NCI-H1694 (cell line): Measurements from ENCODE around the gene RDH5.
"Not testable (repeated sequence)": the region's sequence is repeated elsewhere in the genome, so short reads cannot be mapped to it uniquely, and the experiment has no call there.

Experiments
- DNase-seq: peaks from one replicate; lab custom pipeline; 2025; lab: John Stamatoyannopoulos, UW

The RDH5 gene

DNA sequence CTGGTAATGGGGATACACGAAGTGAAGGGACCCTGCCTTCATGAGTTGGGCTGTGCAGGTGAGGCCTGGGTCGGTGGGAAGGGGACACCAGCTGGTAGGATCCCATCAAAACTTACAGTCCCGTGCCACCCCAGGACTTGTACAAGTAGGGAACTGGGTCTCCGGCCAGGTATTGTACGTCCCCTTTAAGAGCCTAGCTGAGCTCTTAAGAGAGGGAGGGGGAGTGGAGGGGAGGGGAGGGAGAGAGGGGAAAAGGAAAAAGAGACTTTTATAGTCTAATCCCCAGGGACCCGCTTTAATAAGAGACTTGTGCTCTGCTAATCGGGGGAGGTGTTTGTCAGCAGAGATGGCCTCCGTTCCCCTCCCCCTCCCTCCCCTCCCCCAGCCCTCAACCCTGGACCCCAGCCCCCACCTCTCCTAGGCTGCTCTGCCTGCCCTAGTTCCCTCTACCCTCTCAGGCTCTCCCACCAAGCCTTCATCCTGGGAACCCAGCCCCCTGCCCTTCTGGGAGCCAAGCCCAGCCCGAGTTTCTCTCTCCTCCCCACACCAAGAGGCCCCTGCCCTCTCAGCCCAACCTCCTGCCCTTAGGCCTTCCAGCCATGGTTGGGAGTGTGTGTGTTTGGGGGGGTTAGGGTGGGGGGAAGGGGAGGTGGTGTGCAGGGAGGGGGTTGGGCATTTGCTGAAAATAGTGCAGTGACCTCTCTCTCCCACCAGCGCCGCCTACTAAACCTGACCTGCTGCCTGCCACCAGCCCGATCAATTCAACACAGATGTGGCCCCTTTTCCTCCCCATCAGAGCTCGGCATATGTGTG, 25.4 kb downstream of the RDH5 start:
- DNase-seq: no peak

DNA sequence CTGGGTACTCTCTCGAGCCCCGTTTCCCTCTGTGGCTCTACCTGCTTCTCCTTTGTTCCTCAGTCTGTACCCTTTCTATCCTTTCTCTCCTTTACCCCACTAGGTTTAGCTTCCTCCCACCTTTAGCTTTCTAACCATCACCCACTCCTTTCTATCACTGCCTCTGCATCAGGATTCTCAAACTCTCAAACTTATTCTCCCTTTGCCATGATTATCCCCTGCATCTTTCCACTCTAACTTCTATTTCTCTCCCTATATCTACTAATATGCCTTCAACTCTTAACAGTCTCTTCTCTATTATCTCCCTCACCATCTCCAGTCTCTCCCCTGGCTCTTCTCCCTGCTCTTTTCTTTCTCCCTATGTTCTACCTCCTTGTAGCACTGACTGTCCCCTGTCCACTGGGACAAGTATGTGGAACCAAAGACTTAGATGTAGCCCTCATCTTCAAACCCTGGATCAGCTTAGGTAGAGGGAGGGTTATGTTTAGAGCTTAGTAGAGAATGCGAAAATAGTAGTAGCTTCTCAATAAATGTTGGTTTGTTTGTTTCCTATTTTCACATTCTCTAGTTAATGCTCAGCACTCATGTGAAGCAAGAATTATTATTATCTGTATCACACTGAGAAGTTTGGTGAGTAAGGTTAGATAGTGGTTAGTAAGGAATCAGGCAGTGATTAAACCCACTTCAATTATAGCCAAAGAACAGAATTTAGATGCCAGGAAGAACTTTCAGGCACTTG, 26.1 kb downstream of the RDH5 start:
- DNase-seq: no peak

DNA sequence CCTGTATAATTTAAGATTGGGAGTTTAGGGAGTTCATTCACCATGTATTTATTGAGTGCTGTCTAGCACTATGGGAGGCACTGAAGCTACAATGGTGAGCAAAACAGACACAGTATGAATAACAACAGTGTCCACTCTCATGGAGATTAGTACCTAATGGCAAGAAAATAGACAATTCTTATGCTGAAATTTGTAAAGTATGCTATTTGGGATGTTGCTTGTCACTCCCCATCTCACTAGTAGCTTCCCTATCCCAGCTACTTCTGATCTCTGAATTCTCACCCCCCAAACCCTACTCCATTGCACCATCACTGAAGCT, 26.7 kb downstream of the RDH5 start:
- DNase-seq: no peak

- no peak for DNase-seq
Observed at GRCh38 chr12:55748230-55748993, 28.2 kb downstream of the RDH5 start.

- no peak for DNase-seq
Observed at GRCh38 chr12:55755246-55755645, 35.1 kb downstream of the RDH5 start.

- DNase-seq: no peak
Observed at GRCh38 chr12:55757701-55758100, 37.5 kb downstream of the RDH5 start.

DNA sequence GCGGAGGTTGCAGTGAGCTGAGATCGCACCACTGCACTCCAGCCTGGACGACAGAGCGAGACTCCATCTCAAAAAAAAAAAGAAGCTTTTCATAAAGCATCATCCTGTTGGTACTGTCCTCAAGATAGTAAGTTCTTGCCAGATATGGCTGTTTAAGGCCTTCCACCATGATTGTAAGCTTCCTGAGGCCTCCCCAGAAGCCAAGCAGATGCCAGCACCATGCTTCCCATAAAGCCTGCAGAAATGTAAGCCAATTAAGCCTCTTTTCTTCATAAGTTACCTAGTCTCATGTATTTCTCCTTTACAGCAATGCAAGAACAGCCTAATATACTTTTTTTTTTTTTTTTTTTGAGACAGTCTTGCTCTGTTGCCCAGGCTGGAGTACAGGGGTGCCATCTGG, 38.4 kb downstream of the RDH5 start:
- DNase-seq: not testable (repeated sequence)

DNA sequence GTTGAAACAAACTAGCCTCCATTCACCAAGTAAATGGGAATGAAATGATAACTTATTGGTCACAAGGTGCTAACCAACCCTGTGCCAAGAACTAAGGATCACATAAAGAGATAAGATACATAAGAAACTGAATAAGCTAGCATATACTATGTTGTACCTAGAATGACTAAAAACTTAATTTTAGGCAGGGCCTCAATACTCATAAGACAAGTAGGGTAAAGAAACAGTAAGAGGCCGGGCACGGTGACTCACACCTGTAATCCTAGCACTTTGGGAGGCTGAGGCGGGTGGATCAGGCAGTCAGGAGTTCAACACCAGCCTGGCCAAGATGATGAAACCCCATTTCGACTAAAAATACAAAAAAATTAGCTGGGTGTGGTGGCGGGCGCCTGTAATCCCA, 40.5 kb downstream of the RDH5 start:
- DNase-seq: no peak

DNA sequence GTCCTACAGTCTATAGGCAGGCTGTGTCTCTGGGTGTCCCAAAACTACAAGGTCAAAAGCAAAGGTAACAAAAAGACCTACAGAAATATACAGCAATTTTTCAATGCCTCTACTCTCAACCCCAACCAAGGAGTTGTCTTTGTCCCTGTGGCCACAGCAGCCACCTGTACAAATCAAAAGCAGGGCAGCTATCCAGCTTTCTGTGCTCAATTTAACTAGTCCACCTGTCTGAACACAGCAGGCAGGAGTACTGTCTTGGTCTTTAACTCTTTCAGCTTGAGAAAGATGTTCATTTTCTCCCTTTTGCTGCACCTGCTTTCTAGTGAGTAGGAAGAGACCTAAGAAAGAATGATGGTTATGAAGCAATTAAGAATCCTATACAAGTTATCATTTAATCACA, 42.5 kb downstream of the RDH5 start:
- no peak for DNase-seq

GRCh38 chr12:55765736-55766290, 45.6 kb downstream of the RDH5 start:
- no peak for DNase-seq

- no peak for DNase-seq
Observed at GRCh38 chr12:55767156-55767555, 47.0 kb downstream of the RDH5 start.

DNA sequence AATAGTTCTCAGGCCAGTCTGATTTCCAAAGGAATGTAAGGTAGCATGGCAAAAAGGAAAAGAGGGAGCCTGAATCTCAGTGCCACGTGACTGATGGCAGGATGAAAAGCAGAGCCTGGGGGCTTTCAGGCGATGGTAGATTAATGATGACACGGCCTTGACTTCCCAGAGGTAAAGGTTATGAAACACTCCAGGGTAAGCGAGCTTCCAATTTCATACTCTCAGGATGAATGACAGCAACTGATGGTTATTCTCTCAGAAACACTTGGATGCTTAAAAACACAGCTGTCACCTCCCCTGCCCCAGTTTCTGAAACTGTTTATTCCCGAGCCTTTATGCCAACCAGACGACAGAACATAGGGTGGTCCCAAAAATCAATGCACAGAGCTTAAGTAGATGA, 51.5 kb downstream of the RDH5 start:
- peak; percentile 13 for DNase-seq
